A673 (cell line): Measurements from ENCODE around the gene STOML3. TPM values are rescaled to one million over a fixed set of nuclear protein-coding genes. Genes with fewer than 3 reads are reported as not detected.

ENCODE experiments used
- BruUV-seq: library from RNA; stranded (reverse); fragments of 400-500 nt; replicated peaks from 2 replicates; lab custom pipeline; 2021; lab: Mats Ljungman, UMichigan
- CTCF ChIA-PET: fragments of 300-600 bp; sonication (Branson Sonifier 250); formaldehyde crosslinking; loops from one replicate; lab custom pipeline; 2022; ENCODE audit warnings: antibody characterized with exemption; lab: Charles Lee
- POLR2A ChIA-PET: fragments of 300-600 bp; sonication (Branson Sonifier 250); formaldehyde crosslinking; loops from one replicate; lab custom pipeline; 2022; ENCODE audit warnings: antibody characterized with exemption; ENCODE audit not compliant: low non-redundant PET; lab: Charles Lee
- DNase-seq: peaks from one replicate; pipeline ENCODE4 v3.0.0-alpha.2; 2015; ENCODE audit warnings: low spot score
- H3K27ac ChIP-seq: fragments of 200-600 bp; sonication (generic); 2 replicates; pipeline ENCODE4 v1.5.1; 2016; ENCODE audit warnings: mixed run types, low read depth, mild to moderate bottlenecking, mixed read lengths, antibody characterized with exemption, low read length; ENCODE audit not compliant: poor library complexity, severe bottlenecking
- H3K27me3 ChIP-seq: fragments of 200-600 bp; sonication (generic); replicated peaks from 2 replicates; pipeline ENCODE4 v1.6.1; 2017; ENCODE audit warnings: mixed run types, low read depth, mild to moderate bottlenecking, mixed read lengths, antibody characterized with exemption, low read length; ENCODE audit not compliant: insufficient read depth, poor library complexity
- H3K36me3 ChIP-seq: fragments of 200-600 bp; sonication (generic); 2 replicates; pipeline ENCODE4 v1.6.1; 2016; ENCODE audit warnings: mixed run types, mild to moderate bottlenecking, mixed read lengths, antibody characterized with exemption, low read length; ENCODE audit not compliant: insufficient read depth, poor library complexity, severe bottlenecking
- H3K4me1 ChIP-seq: fragments of 200-600 bp; sonication (generic); 2 replicates; pipeline ENCODE4 v1.6.1; 2017; ENCODE audit warnings: mixed run types, mild to moderate bottlenecking, mixed read lengths, antibody characterized with exemption, low read length; ENCODE audit not compliant: insufficient read depth, poor library complexity, severe bottlenecking
- H3K4me3 ChIP-seq: fragments of 200-600 bp; sonication (generic); 2 replicates; pipeline ENCODE4 v1.5.1; 2016; ENCODE audit warnings: low read depth, mixed run types, mild to moderate bottlenecking, mixed read lengths, low read length; ENCODE audit not compliant: poor library complexity, severe bottlenecking
- H3K9me3 ChIP-seq: fragments of 200-600 bp; sonication (generic); 2 replicates; pipeline ENCODE4 v1.6.1; 2016; ENCODE audit warnings: mixed run types, low read depth, mild to moderate bottlenecking, mixed read lengths, antibody characterized with exemption, low read length; ENCODE audit not compliant: poor library complexity, severe bottlenecking
- EZH2 ChIP-seq: fragments of 200-600 bp; sonication (generic); IDR thresholded peaks from 2 replicates; pipeline ENCODE4 v1.6.1; 2017; ENCODE audit warnings: borderline replicate concordance, low read depth, mild to moderate bottlenecking, mixed read lengths, antibody characterized with exemption, low read length; ENCODE audit not compliant: poor library complexity, severe bottlenecking
- intact Hi-C: fragments of 100-400 bp; cut with micrococcal nuclease; formaldehyde crosslinking; loops from one replicate; pipeline ENCODE4 v1.10.0; 2022; ENCODE audit not compliant: unreplicated experiment
- total RNA-seq: library from RNA; stranded (reverse); gene quantifications from 2 replicates; pipeline ENCODE4 v1.2.3, GENCODE V29; 2021
- TF ChIP-seq, protein P1 (sequence below): fragments of 300-800, 200-600 bp; sonication (generic); conservative IDR thresholded peaks from 2 replicates; pipeline ENCODE4 v1.5.1; 2017; ENCODE audit warnings: low read depth, mild to moderate bottlenecking, antibody characterized with exemption, low read length, moderate library complexity, mixed read lengths

The STOML3 gene
- total RNA-seq, 1 experiment from 2014 or later: not detected

GRCh38 chr13:38951525-38952313 is 38.9 kb downstream of the STOML3 start:
- H3K4me1 ChIP-seq: no peaks in the 10 kb centered on the region
- TF ChIP-seq, protein P1, sequence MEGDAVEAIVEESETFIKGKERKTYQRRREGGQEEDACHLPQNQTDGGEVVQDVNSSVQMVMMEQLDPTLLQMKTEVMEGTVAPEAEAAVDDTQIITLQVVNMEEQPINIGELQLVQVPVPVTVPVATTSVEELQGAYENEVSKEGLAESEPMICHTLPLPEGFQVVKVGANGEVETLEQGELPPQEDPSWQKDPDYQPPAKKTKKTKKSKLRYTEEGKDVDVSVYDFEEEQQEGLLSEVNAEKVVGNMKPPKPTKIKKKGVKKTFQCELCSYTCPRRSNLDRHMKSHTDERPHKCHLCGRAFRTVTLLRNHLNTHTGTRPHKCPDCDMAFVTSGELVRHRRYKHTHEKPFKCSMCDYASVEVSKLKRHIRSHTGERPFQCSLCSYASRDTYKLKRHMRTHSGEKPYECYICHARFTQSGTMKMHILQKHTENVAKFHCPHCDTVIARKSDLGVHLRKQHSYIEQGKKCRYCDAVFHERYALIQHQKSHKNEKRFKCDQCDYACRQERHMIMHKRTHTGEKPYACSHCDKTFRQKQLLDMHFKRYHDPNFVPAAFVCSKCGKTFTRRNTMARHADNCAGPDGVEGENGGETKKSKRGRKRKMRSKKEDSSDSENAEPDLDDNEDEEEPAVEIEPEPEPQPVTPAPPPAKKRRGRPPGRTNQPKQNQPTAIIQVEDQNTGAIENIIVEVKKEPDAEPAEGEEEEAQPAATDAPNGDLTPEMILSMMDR: no peak
- TF ChIP-seq EZH2: no peak
- intact Hi-C loops: no loop called here
- H3K4me3 ChIP-seq: no peak overlapping the region
- no peaks in the 10 kb centered on the region for H3K36me3 ChIP-seq
- no peaks in the 10 kb centered on the region for H3K27me3 ChIP-seq
- no TSS peak for BruUV-seq
- POLR2A ChIA-PET: interaction anchor here (0.6 kb wide), 1 partner anchor 815 kb away, joined by 3 read pairs; no protein-coding TSS in a partner anchor
- no peaks in the 10 kb centered on the region for H3K9me3 ChIP-seq
- CTCF ChIA-PET: no interaction called here
- DNase-seq: no peak
- no peak overlapping the region for H3K27ac ChIP-seq

DNA sequence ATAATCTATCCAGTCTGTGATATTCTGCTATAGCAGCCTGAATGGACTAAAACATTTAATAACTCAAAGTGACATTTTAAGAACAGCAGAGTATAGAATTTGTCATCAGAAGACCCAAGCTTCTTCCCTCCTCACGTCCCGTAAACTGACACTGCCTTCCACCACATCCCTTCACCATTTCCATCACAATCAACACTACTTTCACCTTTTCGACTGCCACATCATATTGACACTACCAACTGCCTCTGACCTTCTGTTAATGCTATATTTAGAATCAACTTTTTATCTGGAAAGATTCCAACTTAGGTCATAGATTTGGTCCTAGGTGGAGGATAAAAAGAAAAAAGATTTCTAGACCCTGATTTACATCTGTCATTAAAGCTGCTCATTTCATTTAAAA is 39.6 kb downstream of the STOML3 start:
- CTCF ChIA-PET: no interaction called here
- Histone ChIP-seq H3K4me1 (no peaks in the 10 kb centered on the region), H3K27ac (no peak overlapping the region), H3K36me3 (no peaks in the 10 kb centered on the region), H3K9me3 (no peaks in the 10 kb centered on the region), H3K4me3 (no peak overlapping the region), H3K27me3 (no peaks in the 10 kb centered on the region)
- intact Hi-C loops: no loop called here
- no peak for TF ChIP-seq EZH2
- POLR2A ChIA-PET: interaction anchor here (0.6 kb wide), 1 partner anchor 816 kb away, joined by 3 read pairs; no protein-coding TSS in a partner anchor
- DNase-seq: no peak
- BruUV-seq: no TSS peak

DNA sequence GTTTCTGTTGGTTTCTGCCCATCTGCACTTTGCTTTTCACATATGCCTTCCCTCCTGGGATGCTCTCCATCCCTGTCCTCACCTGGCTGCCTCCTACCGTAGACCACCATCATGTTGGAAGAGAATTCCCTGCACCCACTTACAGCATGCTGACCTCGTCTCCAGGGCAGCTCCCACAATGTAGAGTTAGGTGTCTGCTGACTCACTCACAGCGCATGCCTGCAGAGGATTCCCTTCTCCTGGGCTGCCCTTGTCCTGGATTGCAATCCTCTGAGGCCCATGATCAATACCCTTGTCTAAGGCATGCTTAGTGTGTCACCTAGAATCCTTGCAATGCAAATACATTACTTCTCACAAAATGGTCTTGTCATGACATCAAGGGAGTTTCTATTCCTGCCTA is 43.6 kb downstream of the STOML3 start:
- Histone ChIP-seq H3K4me3 (no peak overlapping the region), H3K9me3 (no peaks in the 10 kb centered on the region), H3K36me3 (no peaks in the 10 kb centered on the region), H3K27ac (no peak overlapping the region), H3K4me1 (no peaks in the 10 kb centered on the region), H3K27me3 (no peaks in the 10 kb centered on the region)
- ChIA-PET POLR2A (no interaction called here), CTCF (no interaction called here)
- TF ChIP-seq, protein P1: no peak
- TF ChIP-seq EZH2: no peak
- intact Hi-C loops: no loop called here
- no peak for DNase-seq
- no TSS peak for BruUV-seq

GRCh38 chr13:38944219-38944618 is 46.4 kb downstream of the STOML3 start:
- no peak for TF ChIP-seq EZH2
- no peak overlapping the region for H3K4me3 ChIP-seq
- H3K27ac ChIP-seq: no peak overlapping the region
- CTCF ChIA-PET: no interaction called here
- POLR2A ChIA-PET: no interaction called here
- H3K36me3 ChIP-seq: no peaks in the 10 kb centered on the region
- no TSS peak for BruUV-seq
- no peak for DNase-seq
- H3K4me1 ChIP-seq: no peaks in the 10 kb centered on the region
- no peaks in the 10 kb centered on the region for H3K9me3 ChIP-seq
- intact Hi-C loops: no loop called here
- no peaks in the 10 kb centered on the region for H3K27me3 ChIP-seq
